Endothelial cell of umbilical vein (primary cell): Measurements from ENCODE around the gene WIPI1. TPM values are rescaled to one million over a fixed set of nuclear protein-coding genes. Genes with fewer than 3 reads are reported as not detected.
A peak's percentile ranks its signal among the peaks of the same experiment; 100 is the strongest.

Experiments used
- BruUV-seq: library from RNA; stranded (reverse); fragments of 400-500 nt; replicated peaks from 2 replicates; lab custom pipeline; 2021; lab: Mats Ljungman, UMichigan
- CTCF ChIA-PET: fragments of 300-600, 350-600 bp; sonication (Branson Sonifier 250); formaldehyde crosslinking; loops from one replicate; lab custom pipeline; 2021; ENCODE audit warnings: antibody characterized with exemption, inconsistent platforms; lab: Charles Lee
- POLR2A ChIA-PET: fragments of 300-600, 350-600 bp; sonication (Branson Sonifier 250); formaldehyde crosslinking; loops from one replicate; lab custom pipeline; 2021; ENCODE audit warnings: antibody characterized with exemption, inconsistent platforms; lab: Charles Lee
- DNase-seq: peaks from one replicate; pipeline ENCODE4 v3.0.0-alpha.2; 2011; ENCODE audit warnings: low read depth, low spot score
- FAIRE-seq: peaks from 2 replicates; lab custom pipeline; 2011; peaks lifted over from hg19 to GRCh38; lab: Jason Lieb, UNC
- H2AFZ ChIP-seq: 2 replicates; pipeline ENCODE4 v1.6.0; 2012; ENCODE audit warnings: low read depth, low read length, control low read depth, inconsistent platforms
- H3K27ac ChIP-seq: 2 replicates; pipeline ENCODE4 v1.5.1; 2011; ENCODE audit warnings: low read depth, mild to moderate bottlenecking, control low read depth, low read length, moderate library complexity; ENCODE audit not compliant: insufficient read depth
- H3K27me3 ChIP-seq, 2 experiments: 2 replicates each; pipeline versions ENCODE4 v1.6.0 to v1.6.1; 2011; ENCODE audit warnings: low read length in 2 of 2, mixed read lengths in 1 of 2; ENCODE audit not compliant: control insufficient read depth in 2 of 2, insufficient read depth in 2 of 2
- H3K36me3 ChIP-seq, 2 experiments: 2 replicates in 1 of 2; 3 replicates in 1 of 2; pipeline ENCODE4 v1.5.1; 2011; ENCODE audit warnings: low read length in 2 of 2, mild to moderate bottlenecking in 1 of 2, moderate library complexity in 1 of 2; ENCODE audit not compliant: control insufficient read depth in 2 of 2, insufficient read depth in 2 of 2; ENCODE audit errors: extremely low read depth in 1 of 2
- H3K4me1 ChIP-seq: 3 replicates; pipeline ENCODE4 v1.5.1; 2011; ENCODE audit warnings: mild to moderate bottlenecking, low read length; ENCODE audit not compliant: control insufficient read depth, insufficient read depth; ENCODE audit errors: extremely low read depth
- H3K4me2 ChIP-seq: 2 replicates; pipeline ENCODE4 v1.6.1; 2011; ENCODE audit warnings: low read length, control low read depth, mixed read lengths; ENCODE audit not compliant: insufficient read depth
- H3K4me3 ChIP-seq, 3 experiments: fragments of 200-600 bp in 1 of 3; sonication (generic), shearing (Covaris generic) in 1 of 3; replicated peaks in 1 of 3; 2 replicates each; pipeline ENCODE4 v1.5.1; 2011 to 2016; ENCODE audit warnings: control low read depth in 3 of 3, low read length in 3 of 3, mild to moderate bottlenecking in 2 of 3, inconsistent platforms in 1 of 3, low read depth in 1 of 3, moderate library complexity in 1 of 3; ENCODE audit not compliant: insufficient read depth in 1 of 3
- H3K79me2 ChIP-seq: 2 replicates; pipeline ENCODE4 v1.6.0; 2012; ENCODE audit warnings: low read length, inconsistent platforms; ENCODE audit not compliant: control insufficient read depth, insufficient read depth
- H3K9ac ChIP-seq: replicated peaks from 2 replicates; pipeline ENCODE3; 2011; ENCODE audit warnings: low read length, control low read depth; ENCODE audit not compliant: insufficient read depth; ENCODE audit errors: extremely low read depth
- H3K9me1 ChIP-seq: replicated peaks from 3 replicates; pipeline ENCODE4 v1.6.0; 2011; ENCODE audit warnings: mild to moderate bottlenecking, low read length; ENCODE audit not compliant: control insufficient read depth, insufficient read depth; ENCODE audit errors: extremely low read depth
- H3K9me3 ChIP-seq: replicated peaks from 2 replicates; pipeline ENCODE4 v1.5.1; 2012; ENCODE audit warnings: low read length, inconsistent platforms; ENCODE audit not compliant: control insufficient read depth, insufficient read depth
- H4K20me1 ChIP-seq: replicated peaks from 2 replicates; pipeline ENCODE3; 2011; ENCODE audit warnings: mild to moderate bottlenecking, low read length; ENCODE audit not compliant: control insufficient read depth, insufficient read depth; ENCODE audit errors: extremely low read depth
- CTCF ChIP-seq, 2 donors: IDR thresholded peaks; 1 replicate in 1 of 2; 2 replicates in 1 of 2; pipeline ENCODE4 v1.5.1; 2011; ENCODE audit warnings: low read length in 2 of 2, mild to moderate bottlenecking in 2 of 2, moderate library complexity in 2 of 2, control low read depth in 1 of 2, inconsistent platforms in 1 of 2, low read depth in 1 of 2; ENCODE audit not compliant: insufficient read depth in 1 of 2; ENCODE audit errors: extremely low read depth in 1 of 2
- EZH2 ChIP-seq: IDR thresholded peaks from 2 replicates; pipeline ENCODE4 v1.6.1; 2012; ENCODE audit warnings: borderline replicate concordance, low read depth, mild to moderate bottlenecking, moderate library complexity, low read length, inconsistent platforms; ENCODE audit not compliant: severe bottlenecking
- FOS ChIP-seq: IDR thresholded peaks from 2 replicates; pipeline ENCODE4 v1.6.1; 2011; ENCODE audit warnings: mild to moderate bottlenecking, low read length, moderate library complexity, borderline replicate concordance; ENCODE audit not compliant: insufficient read depth
- JUN ChIP-seq: IDR thresholded peaks from 2 replicates; pipeline ENCODE4 v1.6.1; 2011; ENCODE audit warnings: borderline replicate concordance, low read depth; ENCODE audit not compliant: insufficient read length, insufficient read depth
- MAX ChIP-seq: IDR thresholded peaks from 2 replicates; pipeline ENCODE4 v1.6.1; 2011; ENCODE audit not compliant: insufficient read depth, insufficient read length
- POLR2A ChIP-seq: IDR thresholded peaks from 2 replicates; pipeline ENCODE4 v1.6.1; 2012; ENCODE audit warnings: low read depth, mild to moderate bottlenecking, control low read depth, low read length
- POLR2AphosphoS5 ChIP-seq: IDR thresholded peaks from 2 replicates; pipeline ENCODE4 v1.6.1; 2012; ENCODE audit warnings: low read depth, mild to moderate bottlenecking, control low read depth, low read length, moderate library complexity; ENCODE audit not compliant: insufficient read depth
- dilution Hi-C: fragments of 300-500 bp; cut with MboI; formaldehyde crosslinking; loops from one replicate; pipeline ENCODE4 v1.15.0; 2019; ENCODE audit warnings: low sequenced_read_pairs; ENCODE audit not compliant: extremely low pct_ligation_motif_present
- intact Hi-C: fragments of 100-400 bp; cut with micrococcal nuclease; formaldehyde crosslinking; loops from one replicate; pipeline ENCODE4 v1.10.0; 2022
- polyA plus RNA-seq, 4 experiments: library from polyadenylated mRNA; depleted of rRNA in 3 of 4; stranded (reverse) in 3 of 4; unstranded in 1 of 4; fragments of >200 nt; gene quantifications; 2 replicates each; pipeline versions ENCODE4 v1.2.1 to v1.2.3, GENCODE V29; 2011 to 2012; ENCODE audit warnings: missing spikeins in 1 of 4
- total RNA-seq: library from RNA; stranded (reverse); gene quantifications from 2 replicates; pipeline ENCODE4 v1.2.3, GENCODE V29; 2021

Gene WIPI1
- total and polyA plus RNA-seq, 2 donors (not counting 3 experiments of a cell fraction or from before 2014, with no cell fraction given) = 49.9 to 70.3 TPM

GRCh38 chr17:68431661-68432071 is 25.6 kb downstream of the WIPI1 start:
- Histone ChIP-seq H3K9me1 (no peaks in the 10 kb centered on the region), H3K27me3 (no peaks in the 10 kb centered on the region), H3K79me2 (no peaks in the 10 kb centered on the region), H3K4me3 (no peak overlapping the region), H3K9ac (no peak overlapping the region), H3K27ac (no peak overlapping the region), H4K20me1 (no peaks in the 10 kb centered on the region), H3K4me1 (no peaks in the 10 kb centered on the region), H3K36me3 (peaks cover 18 to 55% of the 10 kb centered on the region in 2 experiments), H3K9me3 (no peaks in the 10 kb centered on the region), H3K4me2 (no peak overlapping the region), H2AFZ (no peak overlapping the region)
- DNase-seq (peak; percentile 27), FAIRE-seq (no peak)
- ChIA-PET POLR2A (no interaction called here), CTCF (interaction anchor here (0.6 to 2.2 kb wide), 11 partner anchors 9 to 231 kb away, joined by 3 to 20 read pairs (median 4); partner anchors contain the start of genes AMZ2 and WIPI1)
- TF ChIP-seq CTCF (IDR thresholded peaks at IDR 0.05; ENCODE audit: extremely low read depth in 1 of 2, insufficient read depth in 1 of 2, low read depth in 1 of 2, low read length in 2 of 2) (peak; percentile 23 to 32), POLR2A (no peak), EZH2 (no peak), JUN (no peak), FOS (no peak), MAX (no peak), POLR2AphosphoS5 (no peak)
- dilution Hi-C loops = no loop called here
- BruUV-seq = no TSS peak
- intact Hi-C loops = no loop called here
